ENCODE measurements around the gene BZW2.

GRCh38 chr7:16735020-16735419 lies 89.0 kb downstream of the BZW2 start:
- TF ChIP-seq CTCF (IDR thresholded peaks at IDR 0.05): no peak
- no peak for TF ChIP-seq POLR2A (IDR thresholded peaks at IDR 0.05)
- no peak for TF ChIP-seq POLR2AphosphoS5 (IDR thresholded peaks at IDR 0.05; ENCODE audit: insufficient read depth in 1 of 2, low read depth in 1 of 2)

Data from vagina (tissue), 2 donors.